Measurements from ENCODE around the gene SHC3.

The SHC3 gene

DNA sequence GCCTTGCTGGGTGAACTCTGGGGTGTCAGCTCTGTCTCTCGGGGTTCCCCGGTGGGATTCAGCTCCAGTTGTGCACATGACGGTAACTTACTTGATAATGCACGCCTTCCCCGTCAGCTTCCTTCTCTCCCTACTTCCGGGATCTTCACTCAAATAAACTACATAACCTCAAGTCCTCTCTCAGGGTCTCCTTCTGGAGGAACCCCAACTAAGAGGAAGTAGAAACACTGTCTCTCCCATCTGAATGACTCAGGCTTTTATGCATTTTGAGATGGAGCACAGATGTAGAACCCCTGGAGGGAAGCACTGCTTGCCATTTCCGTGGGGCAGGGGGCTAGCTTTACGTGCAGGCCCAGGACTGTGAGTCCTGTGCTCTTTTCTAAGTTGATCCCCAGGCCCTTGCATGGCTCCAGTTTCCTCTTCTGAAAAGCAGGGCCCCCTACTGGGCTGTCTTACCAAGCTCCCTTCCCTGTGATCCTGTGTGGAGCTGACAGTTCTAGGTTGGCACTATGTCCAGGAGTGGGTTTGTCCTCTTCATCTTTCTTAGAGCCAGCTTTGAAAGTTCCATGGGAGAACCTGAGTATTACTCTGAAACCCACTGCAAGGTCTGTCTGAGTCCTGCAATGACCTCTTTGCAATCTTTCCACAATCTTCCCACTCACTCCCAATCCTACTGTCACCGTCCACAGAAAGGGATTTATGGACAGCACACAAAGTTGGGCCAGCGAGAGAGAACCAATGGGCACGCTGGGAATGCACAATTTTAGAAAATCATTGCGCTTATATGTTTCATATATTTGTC lies 169.7 kb downstream of the SHC3 start:
- no peak for TF ChIP-seq TAF1 (IDR thresholded peaks at IDR 0.05; ENCODE audit: borderline replicate concordance, insufficient read depth, low read length)
- TF ChIP-seq, protein P1, sequence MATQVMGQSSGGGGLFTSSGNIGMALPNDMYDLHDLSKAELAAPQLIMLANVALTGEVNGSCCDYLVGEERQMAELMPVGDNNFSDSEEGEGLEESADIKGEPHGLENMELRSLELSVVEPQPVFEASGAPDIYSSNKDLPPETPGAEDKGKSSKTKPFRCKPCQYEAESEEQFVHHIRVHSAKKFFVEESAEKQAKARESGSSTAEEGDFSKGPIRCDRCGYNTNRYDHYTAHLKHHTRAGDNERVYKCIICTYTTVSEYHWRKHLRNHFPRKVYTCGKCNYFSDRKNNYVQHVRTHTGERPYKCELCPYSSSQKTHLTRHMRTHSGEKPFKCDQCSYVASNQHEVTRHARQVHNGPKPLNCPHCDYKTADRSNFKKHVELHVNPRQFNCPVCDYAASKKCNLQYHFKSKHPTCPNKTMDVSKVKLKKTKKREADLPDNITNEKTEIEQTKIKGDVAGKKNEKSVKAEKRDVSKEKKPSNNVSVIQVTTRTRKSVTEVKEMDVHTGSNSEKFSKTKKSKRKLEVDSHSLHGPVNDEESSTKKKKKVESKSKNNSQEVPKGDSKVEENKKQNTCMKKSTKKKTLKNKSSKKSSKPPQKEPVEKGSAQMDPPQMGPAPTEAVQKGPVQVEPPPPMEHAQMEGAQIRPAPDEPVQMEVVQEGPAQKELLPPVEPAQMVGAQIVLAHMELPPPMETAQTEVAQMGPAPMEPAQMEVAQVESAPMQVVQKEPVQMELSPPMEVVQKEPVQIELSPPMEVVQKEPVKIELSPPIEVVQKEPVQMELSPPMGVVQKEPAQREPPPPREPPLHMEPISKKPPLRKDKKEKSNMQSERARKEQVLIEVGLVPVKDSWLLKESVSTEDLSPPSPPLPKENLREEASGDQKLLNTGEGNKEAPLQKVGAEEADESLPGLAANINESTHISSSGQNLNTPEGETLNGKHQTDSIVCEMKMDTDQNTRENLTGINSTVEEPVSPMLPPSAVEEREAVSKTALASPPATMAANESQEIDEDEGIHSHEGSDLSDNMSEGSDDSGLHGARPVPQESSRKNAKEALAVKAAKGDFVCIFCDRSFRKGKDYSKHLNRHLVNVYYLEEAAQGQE (IDR thresholded peaks at IDR 0.05; ENCODE audit: insufficient read depth in 1 of 2, low read depth in 2 of 2, low read length in 2 of 2) = no peak
- no peak for TF ChIP-seq SIN3A (IDR thresholded peaks at IDR 0.05; ENCODE audit: borderline replicate concordance, insufficient read depth, low read length)
- no peak for TF ChIP-seq FOXP2 (optimal IDR thresholded peaks at IDR 0.05; ENCODE audit: borderline replicate concordance, extremely low read depth, extremely low read length, insufficient read depth)
- TF ChIP-seq POLR2AphosphoS5 (IDR thresholded peaks at IDR 0.05; ENCODE audit: low read depth, low read length) = no peak

DNA sequence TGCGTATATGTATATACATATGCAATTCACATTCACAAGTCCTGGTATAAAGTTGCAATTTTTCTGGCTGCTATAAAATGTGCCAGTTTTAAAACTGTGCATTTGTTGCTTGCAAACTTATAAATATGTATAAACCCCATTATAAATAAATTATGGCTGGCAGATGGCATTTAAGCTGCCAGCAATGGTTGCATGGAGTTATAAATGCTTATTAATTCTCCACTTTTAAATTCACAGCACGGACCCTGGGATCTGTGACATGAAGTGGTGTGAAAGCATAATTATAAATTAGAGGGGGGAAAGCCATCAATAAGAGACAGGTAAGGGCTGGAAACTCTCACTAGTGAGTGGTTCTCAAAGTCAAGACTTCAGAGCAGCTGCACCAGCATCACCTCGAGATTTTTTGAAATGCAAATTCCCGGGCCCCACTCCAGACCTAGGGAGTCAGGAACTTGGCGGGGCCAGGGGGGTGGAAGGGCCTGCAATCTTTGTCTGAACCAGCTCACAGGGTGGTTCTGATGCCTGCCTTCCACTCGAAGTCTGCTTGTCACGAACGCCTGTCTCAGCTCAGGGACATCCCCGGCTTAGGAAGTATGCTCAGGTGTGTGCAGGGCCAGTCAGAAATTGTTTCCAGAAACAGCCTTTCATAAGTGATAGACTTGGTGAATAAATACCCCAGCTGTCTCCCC lies 170.4 kb downstream of the SHC3 start:
- TF ChIP-seq POLR2AphosphoS5 (IDR thresholded peaks at IDR 0.05; ENCODE audit: low read depth, low read length) = no peak
- TF ChIP-seq TAF1 (IDR thresholded peaks at IDR 0.05; ENCODE audit: borderline replicate concordance, insufficient read depth, low read length) = no peak
- TF ChIP-seq, protein P1 (IDR thresholded peaks at IDR 0.05; ENCODE audit: insufficient read depth in 1 of 2, low read depth in 2 of 2, low read length in 2 of 2) = no peak
- no peak for TF ChIP-seq FOXP2 (optimal IDR thresholded peaks at IDR 0.05; ENCODE audit: borderline replicate concordance, extremely low read depth, extremely low read length, insufficient read depth)
- TF ChIP-seq SIN3A (IDR thresholded peaks at IDR 0.05; ENCODE audit: borderline replicate concordance, insufficient read depth, low read length) = no peak

DNA sequence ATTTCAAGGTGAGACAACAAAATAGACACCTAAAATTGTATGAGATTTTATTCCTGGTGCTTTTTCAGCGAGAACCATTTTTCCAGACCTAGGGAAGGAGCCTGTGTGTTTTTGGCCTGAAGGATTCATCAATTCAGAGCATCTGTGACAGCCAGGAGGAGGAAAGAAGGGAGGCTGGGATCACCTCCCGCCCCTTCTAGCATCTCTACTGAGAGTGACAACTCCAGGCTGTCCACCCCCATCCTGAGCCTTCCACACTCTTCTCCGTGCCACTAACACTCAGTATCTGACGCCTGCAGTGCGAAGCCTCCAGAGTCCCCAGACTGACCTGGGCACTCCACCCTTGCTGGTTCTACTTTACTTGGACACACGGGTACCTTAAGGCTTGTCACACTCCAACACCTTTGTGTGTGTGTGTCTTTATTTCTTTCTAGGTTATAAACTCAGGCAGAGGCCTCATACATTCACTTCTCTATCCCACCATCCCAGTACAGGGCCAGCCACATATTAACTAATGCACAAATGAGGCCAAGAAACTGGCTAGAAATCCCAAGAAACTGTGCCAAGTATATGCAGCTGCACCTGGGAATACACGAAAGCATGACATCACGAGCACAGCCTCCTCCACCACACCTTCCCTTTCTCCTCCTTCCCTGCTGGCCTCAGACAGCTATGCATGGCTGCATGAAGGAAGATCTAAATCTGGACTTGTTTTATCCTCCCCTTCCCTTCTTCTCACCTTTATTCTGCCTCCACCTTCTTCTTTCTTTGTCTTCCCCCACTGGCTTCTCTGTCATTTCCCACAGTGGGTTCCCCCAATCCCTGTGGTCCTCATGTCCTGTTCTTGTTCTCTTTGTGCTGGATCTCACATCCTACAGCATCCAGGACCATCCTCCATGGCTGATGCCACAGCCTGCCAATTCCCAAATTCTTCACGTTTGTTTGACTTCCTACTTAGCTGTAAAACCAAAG lies 171.3 kb downstream of the SHC3 start:
- TF ChIP-seq FOXP2 (optimal IDR thresholded peaks at IDR 0.05; ENCODE audit: borderline replicate concordance, extremely low read depth, extremely low read length, insufficient read depth) (no peak), SIN3A (IDR thresholded peaks at IDR 0.05; ENCODE audit: borderline replicate concordance, insufficient read depth, low read length) (no peak), POLR2AphosphoS5 (IDR thresholded peaks at IDR 0.05; ENCODE audit: low read depth, low read length) (no peak), TAF1 (IDR thresholded peaks at IDR 0.05; ENCODE audit: borderline replicate concordance, insufficient read depth, low read length) (no peak)
- TF ChIP-seq, protein P1 (IDR thresholded peaks at IDR 0.05; ENCODE audit: insufficient read depth in 1 of 2, low read depth in 2 of 2, low read length in 2 of 2) = no peak

DNA sequence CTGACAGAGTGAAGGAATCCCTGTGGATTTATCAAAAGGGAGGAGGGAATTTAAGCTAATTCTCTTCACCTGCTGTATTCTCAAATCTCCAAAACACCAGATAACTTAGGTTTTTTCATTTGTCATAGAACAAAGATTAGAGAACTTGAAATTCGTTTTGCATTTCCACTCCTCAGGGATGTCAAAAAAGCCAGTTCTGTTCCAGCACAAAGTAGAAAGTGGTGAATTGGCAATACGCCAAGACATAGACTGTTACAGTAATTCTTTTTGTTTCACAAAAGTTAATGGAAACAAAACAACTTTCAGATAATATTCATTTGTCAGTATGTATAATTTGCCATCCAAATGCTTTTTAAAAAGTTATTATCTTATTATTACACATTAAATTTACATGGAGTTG lies 172.4 kb downstream of the SHC3 start:
- TF ChIP-seq, protein P1 (IDR thresholded peaks at IDR 0.05; ENCODE audit: insufficient read depth in 1 of 2, low read depth in 2 of 2, low read length in 2 of 2) = no peak
- TF ChIP-seq TAF1 (IDR thresholded peaks at IDR 0.05; ENCODE audit: borderline replicate concordance, insufficient read depth, low read length) = no peak
- no peak for TF ChIP-seq POLR2AphosphoS5 (IDR thresholded peaks at IDR 0.05; ENCODE audit: low read depth, low read length)
- no peak for TF ChIP-seq FOXP2 (optimal IDR thresholded peaks at IDR 0.05; ENCODE audit: borderline replicate concordance, extremely low read depth, extremely low read length, insufficient read depth)
- TF ChIP-seq SIN3A (IDR thresholded peaks at IDR 0.05; ENCODE audit: borderline replicate concordance, insufficient read depth, low read length) = no peak
